H1 (cell line): ENCODE results near the gene CTIF. TPM values are rescaled to one million over a fixed set of nuclear protein-coding genes. Genes with fewer than 3 reads are reported as not detected.

Experiments used
- CTCF ChIA-PET: fragments of 300-600 bp; sonication (Branson Sonifier 250); formaldehyde crosslinking; loops from one replicate; lab custom pipeline; 2021; ENCODE audit not compliant: partially characterized antibody; lab: Charles Lee
- POLR2A ChIA-PET: fragments of 300-600 bp; sonication (Branson Sonifier 250); formaldehyde crosslinking; loops from one replicate; lab custom pipeline; 2021; ENCODE audit warnings: inconsistent platforms; ENCODE audit not compliant: partially characterized antibody; lab: Charles Lee
- DNase-seq, 2 experiments: peaks; one replicate each; pipeline versions ENCODE4 v3.0.0 to v3.0.0-alpha.2; 2010 to 2022; ENCODE audit warnings: low spot score in 2 of 2, low read depth in 1 of 2, mixed read lengths in 1 of 2
- FAIRE-seq: peaks from 2 replicates; lab custom pipeline; 2011; peaks lifted over from hg19 to GRCh38; lab: Jason Lieb, UNC
- H2AFZ ChIP-seq: 2 replicates; pipeline ENCODE4 v1.8.1; 2012; ENCODE audit warnings: low read length, inconsistent platforms
- H2AK5ac ChIP-seq: 2 replicates; pipeline ENCODE4 v1.6.1; 2013; ENCODE audit warnings: low read depth, low read length
- H2BK120ac ChIP-seq: replicated peaks from 2 replicates; pipeline ENCODE3; 2013; ENCODE audit warnings: low read depth, low read length, inconsistent platforms
- H2BK12ac ChIP-seq: 2 replicates; pipeline ENCODE4 v1.6.1; 2013; ENCODE audit warnings: low read depth, low read length
- H2BK15ac ChIP-seq: 2 replicates; pipeline ENCODE4 v1.6.1; 2013; ENCODE audit warnings: low read length
- H2BK20ac ChIP-seq: 2 replicates; pipeline ENCODE4 v1.6.1; 2013; ENCODE audit warnings: low read length
- H2BK5ac ChIP-seq: 2 replicates; pipeline ENCODE4 v1.6.1; 2013; ENCODE audit warnings: low read depth, low read length
- H3K14ac ChIP-seq: 2 replicates; pipeline ENCODE4 v1.6.1; 2013; ENCODE audit warnings: inconsistent platforms; ENCODE audit not compliant: insufficient read length
- H3K18ac ChIP-seq: 2 replicates; pipeline ENCODE4 v1.6.1; 2013; ENCODE audit warnings: low read length; ENCODE audit errors: extremely low read depth
- H3K23ac ChIP-seq: 2 replicates; pipeline ENCODE4 v1.6.1; 2013; ENCODE audit warnings: inconsistent platforms; ENCODE audit not compliant: insufficient read length
- H3K23me2 ChIP-seq: 2 replicates; pipeline ENCODE4 v1.6.1; 2013; ENCODE audit warnings: low read depth, low read length
- H3K27ac ChIP-seq: 2 replicates; pipeline ENCODE4 v1.6.1; 2011; ENCODE audit warnings: low read depth, low read length, inconsistent platforms
- H3K27me3 ChIP-seq, 4 experiments: replicated peaks in 1 of 4; 1 replicate in 1 of 4; 2 replicates in 3 of 4; pipeline versions ENCODE4 v1.6.1 to v1.8.1; 2011 to 2013; ENCODE audit warnings: low read length in 3 of 4, mild to moderate bottlenecking in 3 of 4, inconsistent platforms in 2 of 4, mixed read lengths in 2 of 4, moderate library complexity in 1 of 4; ENCODE audit not compliant: control insufficient read depth in 3 of 4, insufficient read depth in 3 of 4; ENCODE audit errors: extremely low read depth in 1 of 4
- H3K36me3 ChIP-seq, 4 experiments: 2 replicates each; pipeline versions ENCODE4 v1.6.1 to v1.8.1; 2011 to 2013; ENCODE audit warnings: mild to moderate bottlenecking in 4 of 4, low read length in 3 of 4, moderate library complexity in 2 of 4, control low read depth in 1 of 4, inconsistent platforms in 1 of 4; ENCODE audit not compliant: insufficient read depth in 4 of 4, control insufficient read depth in 2 of 4
- H3K4ac ChIP-seq: replicated peaks from 2 replicates; pipeline ENCODE3; 2013; ENCODE audit warnings: low read length, low read depth, mixed read lengths, inconsistent platforms; ENCODE audit not compliant: insufficient read length
- H3K4me1 ChIP-seq, 4 experiments: replicated peaks in 1 of 4; 1 replicate in 1 of 4; 2 replicates in 3 of 4; pipeline versions ENCODE4 v1.6.1 to v1.8.1; 2011 to 2013; ENCODE audit warnings: low read length in 3 of 4, inconsistent platforms in 2 of 4, mixed read lengths in 1 of 4; ENCODE audit not compliant: insufficient read depth in 4 of 4, control insufficient read depth in 3 of 4
- H3K4me2 ChIP-seq, 2 experiments: 2 replicates each; pipeline versions ENCODE4 v1.6.1 to v1.8.1; 2011 to 2013; ENCODE audit warnings: low read depth in 2 of 2, low read length in 2 of 2, control low read depth in 1 of 2, inconsistent platforms in 1 of 2, mild to moderate bottlenecking in 1 of 2; ENCODE audit not compliant: insufficient read depth in 1 of 2
- H3K4me3 ChIP-seq, 4 experiments: fragments of 200-600, 300-600 bp in 1 of 4; sonication (generic), shearing (Covaris generic), sonication (Bioruptor Twin) in 1 of 4; 2 replicates each; pipeline versions ENCODE4 v1.5.1 to v1.8.1; 2011 to 2016; ENCODE audit warnings: low read length in 4 of 4, low read depth in 3 of 4, control low read depth in 2 of 4, inconsistent platforms in 2 of 4, mild to moderate bottlenecking in 2 of 4, mixed read lengths in 1 of 4, moderate library complexity in 1 of 4; ENCODE audit not compliant: insufficient read depth in 2 of 4; ENCODE audit errors: extremely low read depth in 1 of 4
- H3K56ac ChIP-seq: replicated peaks from 2 replicates; pipeline ENCODE3; 2013; ENCODE audit warnings: low read depth, mild to moderate bottlenecking, mixed read lengths, low read length, inconsistent platforms; ENCODE audit not compliant: insufficient read length
- H3K79me1 ChIP-seq: 2 replicates; pipeline ENCODE4 v1.6.1; 2013; ENCODE audit warnings: low read depth, low read length, control low read depth
- H3K79me2 ChIP-seq, 2 experiments: 2 replicates each; pipeline versions ENCODE4 v1.6.1 to v1.8.1; 2012 to 2013; ENCODE audit warnings: low read length in 2 of 2, mild to moderate bottlenecking in 2 of 2, inconsistent platforms in 1 of 2; ENCODE audit not compliant: insufficient read depth in 2 of 2, control insufficient read depth in 1 of 2
- H3K9ac ChIP-seq, 4 experiments: replicated peaks in 1 of 4; 1 replicate in 1 of 4; 2 replicates in 3 of 4; pipeline versions ENCODE4 v1.6.1 to v1.8.1; 2011 to 2013; ENCODE audit warnings: low read depth in 3 of 4, low read length in 3 of 4, control low read depth in 2 of 4, mild to moderate bottlenecking in 2 of 4, moderate library complexity in 2 of 4, inconsistent platforms in 1 of 4; ENCODE audit errors: extremely low read depth in 1 of 4
- H3K9me3 ChIP-seq, 2 experiments: 2 replicates each; pipeline versions ENCODE4 v1.6.1 to v1.8.1; 2012 to 2013; ENCODE audit warnings: mild to moderate bottlenecking in 2 of 2, moderate library complexity in 2 of 2, control low read depth in 1 of 2, inconsistent platforms in 1 of 2, low read depth in 1 of 2, low read length in 1 of 2, mixed read lengths in 1 of 2; ENCODE audit not compliant: insufficient read depth in 2 of 2
- H4K20me1 ChIP-seq, 2 experiments: replicated peaks in 1 of 2; 2 replicates each; pipeline versions ENCODE3 to v1.8.1; 2011 to 2013; ENCODE audit warnings: inconsistent platforms in 2 of 2, low read length in 2 of 2, mild to moderate bottlenecking in 1 of 2; ENCODE audit not compliant: insufficient read depth in 2 of 2, control insufficient read depth in 1 of 2
- H4K5ac ChIP-seq: 2 replicates; pipeline ENCODE4 v1.6.1; 2013; ENCODE audit warnings: low read length, low read depth, mixed read lengths, inconsistent platforms; ENCODE audit not compliant: insufficient read length
- H4K8ac ChIP-seq: 2 replicates; pipeline ENCODE4 v1.8.0; 2013; ENCODE audit warnings: mild to moderate bottlenecking, moderate library complexity, low read length, inconsistent platforms; ENCODE audit not compliant: insufficient read depth; ENCODE audit errors: extremely low read depth
- H4K91ac ChIP-seq: replicated peaks from 2 replicates; pipeline ENCODE3; 2013; ENCODE audit warnings: low read length, mixed read lengths, inconsistent platforms; ENCODE audit not compliant: insufficient read length
- BACH1 ChIP-seq: IDR thresholded peaks from 2 replicates; pipeline ENCODE4 v1.6.1; 2012; ENCODE audit warnings: low read length, improper control_type of control experiment
- GABPA ChIP-seq: IDR thresholded peaks from 2 replicates; pipeline ENCODE4 v1.6.1; 2011; ENCODE audit warnings: mild to moderate bottlenecking, low read length, moderate library complexity, borderline replicate concordance; ENCODE audit not compliant: insufficient read depth
- JUN ChIP-seq: IDR thresholded peaks from 2 replicates; pipeline ENCODE4 v1.6.1; 2011; ENCODE audit warnings: low read depth, mild to moderate bottlenecking, improper control_type of control experiment, low read length
- JUND ChIP-seq: IDR thresholded peaks from 2 replicates; pipeline ENCODE4 v1.6.1; 2011; ENCODE audit warnings: mild to moderate bottlenecking, improper control_type of control experiment, low read length
- KDM4A ChIP-seq: IDR thresholded peaks from one replicate; pipeline ENCODE4 v1.7.1; 2012; ENCODE audit warnings: low read depth, mild to moderate bottlenecking, moderate library complexity, low read length, inconsistent platforms; ENCODE audit not compliant: severe bottlenecking
- RXRA ChIP-seq: IDR thresholded peaks from 2 replicates; pipeline ENCODE4 v1.6.1; 2011; ENCODE audit warnings: low read depth, mild to moderate bottlenecking, low read length, moderate library complexity; ENCODE audit not compliant: insufficient read depth
- SRF ChIP-seq: IDR thresholded peaks from 2 replicates; pipeline ENCODE4 v1.6.1; 2011; ENCODE audit warnings: mild to moderate bottlenecking, low read depth, low read length, moderate library complexity
- ZNF274 ChIP-seq: IDR thresholded peaks from 2 replicates; pipeline ENCODE4 v1.7.0; 2012; ENCODE audit warnings: low read length, borderline replicate concordance; ENCODE audit errors: extremely low read depth
- WGBS, 2 experiments: shearing (Covaris generic) in 1 of 2; methylation state at CpG; one replicate each; pipeline versions ENCODE4 v1.1.6 to v1.1.7; 2013 to 2015; ENCODE audit warnings: low lambda C conversion rate in 2 of 2, mixed read lengths in 2 of 2, inconsistent platforms in 1 of 2, low coverage in 1 of 2, missing lambda C conversion rate in 1 of 2; ENCODE audit not compliant: insufficient replicate concordance in 2 of 2, insufficient coverage in 1 of 2, insufficient read length in 1 of 2; ENCODE audit errors: extremely low coverage in 1 of 2, missing lambda C conversion rate in 1 of 2; 5-methylcytosine and 5-hydroxymethylcytosine counted together
- polyA plus RNA-seq, 7 experiments: library from polyadenylated mRNA; depleted of rRNA in 3 of 7; stranded (reverse) in 5 of 7; unstranded in 2 of 7; fragments of >200 nt in 5 of 7; fragments of 200-250 nt in 2 of 7; gene quantifications; 1 replicate in 5 of 7; 2 replicates in 1 of 7; 4 replicates in 1 of 7; pipeline versions ENCODE4 v1.2.1 to v1.2.3, GENCODE V29; 2011 to 2013; ENCODE audit warnings: missing spikeins in 2 of 7, mixed read lengths in 2 of 7
- total RNA-seq: library from RNA; stranded (reverse); fragmentation: NEBNext Ultra II Directional; extraction: Animal tissue kit (Norgen Biotek cat#: 25700); gene quantifications from 2 replicates; pipeline ENCODE4 v1.2.1, GENCODE V29; 2021

Gene CTIF
- total and polyA plus RNA-seq, 2 of the 8 experiments (the other 6 are each of a cell fraction or from before 2014, with no cell fraction given) = 9.0 to 17.8 TPM

GRCh38 chr18:48570313-48570712 is 31.5 kb downstream of the CTIF start:
- DNase-seq = no peak
- WGBS, 2 experiments = 89% methylated on average over 6 of the region's 6 CpGs; no CpG with 5 or more reads in 1 of the 2 experiments
- CTCF ChIA-PET = no interaction called here

More at GRCh38 chr18:48570313-48570712, 31.5 kb downstream of the CTIF start:
- Histone ChIP-seq H2BK20ac (no peak overlapping the region), H2BK5ac (no peak overlapping the region), H4K20me1 (peaks cover 7 to 8% of the 10 kb centered on the region in 2 experiments), H2AFZ (no peak overlapping the region), H3K4me1 (peaks cover 0 to 5% (median 1%) of the 10 kb centered on the region in 4 experiments; a peak in 3 of 7 replicates), H2BK12ac (no peak overlapping the region), H3K27me3 (no peaks in the 10 kb centered on the region), H3K18ac (no peak overlapping the region), H3K56ac (no peak overlapping the region), H3K4ac (no peak overlapping the region), H3K9ac (no peak overlapping the region), H3K14ac (no peak overlapping the region), H3K9me3 (peaks cover 0 to 8% of the 10 kb centered on the region in 2 experiments; a peak in 1 of 4 replicates), H3K79me2 (peaks cover 0 to 10% of the 10 kb centered on the region in 2 experiments; a peak in 1 of 4 replicates), H3K27ac (no peak overlapping the region), H3K4me3 (no peak overlapping the region), H3K79me1 (no peaks in the 10 kb centered on the region), H4K5ac (no peak overlapping the region), H2BK120ac (no peak overlapping the region), H4K8ac (no peak overlapping the region), H4K91ac (no peak overlapping the region), H3K23ac (no peak overlapping the region), H2AK5ac (no peak overlapping the region), H3K23me2 (no peaks in the 10 kb centered on the region), H3K4me2 (no peak overlapping the region), H3K36me3 (no peaks in the 10 kb centered on the region), H2BK15ac (no peak overlapping the region; the same call in 1 of the 2 replicates)
- POLR2A ChIA-PET = no interaction called here
- no peak for FAIRE-seq
- TF ChIP-seq GABPA (no peak), ZNF274 (no peak), RXRA (no peak), BACH1 (no peak), JUND (no peak), KDM4A (no peak), JUN (no peak), SRF (no peak)
